GM18520 (cell line): Measurements from ENCODE around the gene SLC4A2.

Experiments
- ATAC-seq: cut with Tn5 transposase; IDR thresholded peaks from one replicate; pipeline ENCODE4 v1.9.1; 2021; ENCODE audit not compliant: unreplicated experiment

Gene SLC4A2

GRCh38 chr7:151089893-151090730, 30.7 kb downstream of the SLC4A2 start:
- ATAC-seq: no peak

- ATAC-seq: no peak
Observed at GRCh38 chr7:151091003-151091402, 31.6 kb downstream of the SLC4A2 start.

- no peak for ATAC-seq
Observed at GRCh38 chr7:151091431-151091830, 32.0 kb downstream of the SLC4A2 start.

GRCh38 chr7:151091988-151092387, 32.6 kb downstream of the SLC4A2 start:
- no peak for ATAC-seq

GRCh38 chr7:151093748-151094147, 34.4 kb downstream of the SLC4A2 start:
- ATAC-seq: no peak

GRCh38 chr7:151094675-151095074, 35.3 kb downstream of the SLC4A2 start:
- ATAC-seq: no peak

GRCh38 chr7:151095123-151095797, 35.9 kb downstream of the SLC4A2 start:
- ATAC-seq: no peak

- no peak for ATAC-seq
Observed at GRCh38 chr7:151095828-151096475, 36.6 kb downstream of the SLC4A2 start.

GRCh38 chr7:151099486-151100211, 40.3 kb downstream of the SLC4A2 start:
- ATAC-seq: no peak

- no peak for ATAC-seq
Observed at GRCh38 chr7:151100921-151101320, 41.5 kb downstream of the SLC4A2 start.

GRCh38 chr7:151101621-151102396, 42.4 kb downstream of the SLC4A2 start:
- ATAC-seq: no peak

- ATAC-seq: no peak
Observed at GRCh38 chr7:151102991-151103390, 43.6 kb downstream of the SLC4A2 start.

- no peak for ATAC-seq
Observed at GRCh38 chr7:151103973-151104372, 44.6 kb downstream of the SLC4A2 start.

GRCh38 chr7:151104411-151105235, 45.2 kb downstream of the SLC4A2 start:
- ATAC-seq: no peak

GRCh38 chr7:151107882-151108281, 48.5 kb downstream of the SLC4A2 start:
- ATAC-seq: no peak

- no peak for ATAC-seq
Observed at GRCh38 chr7:151109094-151110048, 50.0 kb downstream of the SLC4A2 start.

GRCh38 chr7:151110236-151110940, 51.0 kb downstream of the SLC4A2 start:
- no peak for ATAC-seq
